Smooth muscle cell (in vitro differentiated cells): ENCODE results near the gene TRIO. TPM values are rescaled to one million over a fixed set of nuclear protein-coding genes. Genes with fewer than 3 reads are reported as not detected.
"Not testable (repeated sequence)": the region's sequence is repeated elsewhere in the genome, so short reads cannot be mapped to it uniquely, and the experiment has no call there.

Experiments used
- DNase-seq: peaks from one replicate; lab custom pipeline; 2025; ENCODE audit not compliant: unreplicated experiment; lab: John Stamatoyannopoulos, UW
- H2AFZ ChIP-seq: fragments of 200-600 bp; sonication (generic); 2 replicates; pipeline ENCODE4 v1.6.0; 2016; ENCODE audit warnings: antibody characterized with exemption, low read depth, mild to moderate bottlenecking
- H3F3A ChIP-seq: fragments of 200-600 bp; sonication (generic); 2 replicates; pipeline ENCODE4 v1.6.0; 2017; ENCODE audit warnings: antibody characterized with exemption, low read depth
- H3K27ac ChIP-seq: fragments of 200-600 bp; sonication (generic); 2 replicates; pipeline ENCODE4 v1.5.1; 2016; ENCODE audit warnings: low read depth, mild to moderate bottlenecking
- H3K27me3 ChIP-seq: fragments of 200-600 bp; sonication (generic); 2 replicates; pipeline ENCODE4 v1.6.1; 2016; ENCODE audit warnings: low read depth, mild to moderate bottlenecking
- H3K36me3 ChIP-seq: fragments of 200-600 bp; sonication (generic); 2 replicates; pipeline ENCODE4 v1.5.1; 2016; ENCODE audit warnings: low read depth
- H3K4me1 ChIP-seq: fragments of 200-600 bp; sonication (generic); 2 replicates; pipeline ENCODE4 v1.5.1; 2016; ENCODE audit warnings: low read depth
- H3K4me2 ChIP-seq: fragments of 200-600 bp; sonication (generic); 2 replicates; pipeline ENCODE4 v1.6.0; 2016; ENCODE audit warnings: mild to moderate bottlenecking
- H3K4me3 ChIP-seq: fragments of 200-600 bp; sonication (generic); 2 replicates; pipeline ENCODE4 v1.5.1; 2016; ENCODE audit warnings: mild to moderate bottlenecking
- H3K79me2 ChIP-seq: fragments of 200-600 bp; sonication (generic); 2 replicates; pipeline ENCODE4 v1.6.0; 2016; ENCODE audit warnings: low read depth, mild to moderate bottlenecking
- H3K9ac ChIP-seq: fragments of 200-600 bp; sonication (generic); 2 replicates; pipeline ENCODE4 v1.6.0; 2016; ENCODE audit warnings: low read depth
- H3K9me3 ChIP-seq: fragments of 200-600 bp; sonication (generic); replicated peaks from 2 replicates; pipeline ENCODE4 v1.5.1; 2016; ENCODE audit warnings: low read depth
- H4K20me1 ChIP-seq: fragments of 200-600 bp; sonication (generic); 2 replicates; pipeline ENCODE4 v1.6.0; 2016; ENCODE audit warnings: low read depth
- WGBS: methylation state at CpG from one replicate; pipeline ENCODE4 v1.1.7; 2016; ENCODE audit warnings: low lambda C conversion rate; 5-methylcytosine and 5-hydroxymethylcytosine counted together
- polyA plus RNA-seq: library from polyadenylated mRNA; unstranded; fragments of >200 nt; fragmentation: Nextera tagmentation; extraction: Ambion mirVana; gene quantifications from 2 replicates; pipeline ENCODE4 v1.2.1, GENCODE V29; 2016
- total RNA-seq: library from RNA; depleted of rRNA; stranded (reverse); fragments of >200 nt; gene quantifications from 2 replicates; pipeline ENCODE4 v1.2.3, GENCODE V29; 2014
- TF ChIP-seq, protein P1 (sequence below): fragments of 200-600 bp; sonication (generic); IDR thresholded peaks from 2 replicates; pipeline ENCODE4 v1.5.1; 2017; ENCODE audit warnings: borderline replicate concordance, mild to moderate bottlenecking, antibody characterized with exemption; ENCODE audit not compliant: insufficient read depth, poor library complexity, severe bottlenecking

The TRIO gene
- total and polyA plus RNA-seq, 2 experiments from 2014 or later = 10.2 to 118 TPM

DNA sequence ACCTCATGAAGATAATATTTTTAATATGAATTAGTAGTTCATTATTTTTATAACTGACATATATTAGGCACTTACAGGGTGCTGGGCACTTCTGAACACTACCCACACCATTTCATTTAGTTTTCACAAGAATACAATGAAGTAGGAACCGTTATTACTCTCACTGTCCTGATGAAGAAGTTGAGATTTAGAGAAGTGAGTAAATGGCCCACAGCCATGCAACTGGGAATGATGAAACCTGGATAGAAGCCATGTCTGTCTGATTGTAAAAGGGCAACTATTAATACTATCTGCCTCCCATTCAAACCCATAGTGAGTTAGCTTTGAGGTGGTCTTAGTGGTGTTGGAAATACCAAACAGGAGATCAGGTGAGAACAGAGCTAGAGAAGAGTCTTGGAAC is 408.9 kb downstream of the TRIO start:
- H3K4me3 ChIP-seq = no peak overlapping the region
- H2AFZ ChIP-seq = no peak overlapping the region

DNA sequence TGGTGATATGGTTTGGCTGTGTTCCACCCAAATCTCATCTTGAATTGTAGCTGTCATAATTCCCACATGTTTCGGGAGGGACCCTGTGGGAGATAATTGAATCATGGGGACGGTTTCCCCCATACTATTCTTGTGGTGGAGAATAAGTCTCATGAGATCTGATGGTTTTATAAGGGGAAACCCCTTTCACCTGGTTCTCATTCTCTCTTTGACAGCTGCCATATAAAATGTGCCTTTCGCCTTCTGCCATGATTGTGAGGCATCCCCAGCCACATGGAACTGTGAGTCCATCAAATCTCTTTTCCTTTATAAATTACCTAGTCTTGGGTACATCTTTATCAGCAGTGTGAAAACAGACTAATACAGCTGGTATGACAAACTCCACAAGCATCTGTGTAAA is 411.1 kb downstream of the TRIO start:
- WGBS = 91% methylated on average over 3 of the region's 3 CpGs
- H3K4me1 ChIP-seq, H4K20me1 ChIP-seq, H3K4me2 ChIP-seq, H3K36me3 ChIP-seq, DNase-seq, H2AFZ ChIP-seq, H3K27ac ChIP-seq, H3K9me3 ChIP-seq, H3K9ac ChIP-seq, H3F3A ChIP-seq, H3K79me2 ChIP-seq, H3K4me3 ChIP-seq, H3K27me3 ChIP-seq: not testable (repeated sequence)

More for the DNA sequence above, 408.9 kb downstream of the TRIO start:
- Histone ChIP-seq H3F3A (no peaks in the 10 kb centered on the region), H3K79me2 (no peaks in the 10 kb centered on the region), H3K27ac (no peak overlapping the region), H3K27me3 (no peaks in the 10 kb centered on the region), H3K9me3 (no peaks in the 10 kb centered on the region), H4K20me1 (no peaks in the 10 kb centered on the region), H3K36me3 (no peaks in the 10 kb centered on the region), H3K4me2 (no peak overlapping the region), H3K9ac (no peak overlapping the region), H3K4me1 (no peaks in the 10 kb centered on the region)
- WGBS = 67% methylated on average over 1 of the region's 1 CpG
- no peak for DNase-seq
- TF ChIP-seq, protein P1, sequence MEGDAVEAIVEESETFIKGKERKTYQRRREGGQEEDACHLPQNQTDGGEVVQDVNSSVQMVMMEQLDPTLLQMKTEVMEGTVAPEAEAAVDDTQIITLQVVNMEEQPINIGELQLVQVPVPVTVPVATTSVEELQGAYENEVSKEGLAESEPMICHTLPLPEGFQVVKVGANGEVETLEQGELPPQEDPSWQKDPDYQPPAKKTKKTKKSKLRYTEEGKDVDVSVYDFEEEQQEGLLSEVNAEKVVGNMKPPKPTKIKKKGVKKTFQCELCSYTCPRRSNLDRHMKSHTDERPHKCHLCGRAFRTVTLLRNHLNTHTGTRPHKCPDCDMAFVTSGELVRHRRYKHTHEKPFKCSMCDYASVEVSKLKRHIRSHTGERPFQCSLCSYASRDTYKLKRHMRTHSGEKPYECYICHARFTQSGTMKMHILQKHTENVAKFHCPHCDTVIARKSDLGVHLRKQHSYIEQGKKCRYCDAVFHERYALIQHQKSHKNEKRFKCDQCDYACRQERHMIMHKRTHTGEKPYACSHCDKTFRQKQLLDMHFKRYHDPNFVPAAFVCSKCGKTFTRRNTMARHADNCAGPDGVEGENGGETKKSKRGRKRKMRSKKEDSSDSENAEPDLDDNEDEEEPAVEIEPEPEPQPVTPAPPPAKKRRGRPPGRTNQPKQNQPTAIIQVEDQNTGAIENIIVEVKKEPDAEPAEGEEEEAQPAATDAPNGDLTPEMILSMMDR = no peak

DNA sequence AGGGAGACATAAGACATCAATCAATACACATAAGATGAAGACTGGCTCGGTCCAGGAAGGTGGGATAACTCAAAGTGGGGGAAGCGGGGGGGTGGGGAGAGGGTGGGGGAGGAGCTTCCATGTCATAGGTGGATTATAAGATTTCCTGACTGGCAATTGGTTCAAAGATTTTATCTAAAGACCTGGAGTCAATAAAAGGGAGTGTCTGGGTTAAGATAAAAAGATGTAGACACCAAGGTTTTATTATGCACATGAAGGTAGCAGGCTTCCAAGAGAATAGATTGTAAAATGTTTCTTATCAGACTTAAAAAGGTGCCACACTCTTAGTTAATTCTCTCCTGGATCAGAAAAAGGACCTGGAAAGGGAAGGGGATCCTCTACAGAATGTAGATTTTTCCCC is 412.9 kb downstream of the TRIO start:
- H4K20me1 ChIP-seq = no peaks in the 10 kb centered on the region
- no peak overlapping the region for H3K9ac ChIP-seq
- H3K27ac ChIP-seq = no peak overlapping the region
- 81% methylated on average over 2 of the region's 2 CpGs for WGBS
- H3K4me1 ChIP-seq = no peaks in the 10 kb centered on the region
- H3K79me2 ChIP-seq = no peaks in the 10 kb centered on the region
- no peak overlapping the region for H2AFZ ChIP-seq
- no peaks in the 10 kb centered on the region for H3K36me3 ChIP-seq
- H3K9me3 ChIP-seq = no peaks in the 10 kb centered on the region
- H3F3A ChIP-seq = no peaks in the 10 kb centered on the region
- TF ChIP-seq, protein P1 = no peak
- no peak overlapping the region for H3K4me3 ChIP-seq
- no peak overlapping the region for H3K4me2 ChIP-seq
- no peaks in the 10 kb centered on the region for H3K27me3 ChIP-seq
- DNase-seq = no peak

DNA sequence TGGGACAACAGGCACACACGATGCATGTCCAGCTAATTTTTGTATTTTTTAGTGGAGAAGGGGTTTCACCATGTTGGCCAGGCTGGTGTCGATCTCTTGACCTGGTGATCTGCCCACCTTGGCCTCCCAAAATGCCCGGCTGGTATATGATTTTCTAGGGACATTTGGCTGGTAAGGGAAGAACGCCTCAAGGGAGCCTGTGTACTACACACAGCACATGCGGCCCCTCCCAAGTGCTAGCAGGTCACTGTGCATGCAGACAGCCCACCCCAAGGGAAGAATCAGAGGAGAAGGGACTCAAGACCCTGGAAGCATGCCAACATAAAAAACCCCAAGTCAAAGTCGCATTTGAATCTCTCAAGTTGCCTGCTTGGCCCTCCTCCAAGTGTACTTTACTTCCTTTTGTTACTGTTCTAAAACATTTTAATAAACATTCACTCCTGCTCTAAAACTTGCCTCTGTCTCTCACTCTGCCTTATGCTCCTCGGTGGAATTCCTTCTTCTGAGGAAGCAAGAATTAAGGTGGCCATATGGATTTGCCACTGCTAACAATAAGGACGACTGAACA is 414.1 kb downstream of the TRIO start:
- no peaks in the 10 kb centered on the region for H3K27me3 ChIP-seq
- H2AFZ ChIP-seq = no peak overlapping the region
- no peaks in the 10 kb centered on the region for H3K4me1 ChIP-seq
- H4K20me1 ChIP-seq = no peaks in the 10 kb centered on the region
- no peaks in the 10 kb centered on the region for H3K9me3 ChIP-seq
- H3F3A ChIP-seq = no peaks in the 10 kb centered on the region
- H3K9ac ChIP-seq = no peak overlapping the region
- no peak for DNase-seq
- H3K79me2 ChIP-seq = no peaks in the 10 kb centered on the region
- WGBS = 87% methylated on average over 8 of the region's 8 CpGs
- no peak overlapping the region for H3K4me2 ChIP-seq
- no peaks in the 10 kb centered on the region for H3K36me3 ChIP-seq
- TF ChIP-seq, protein P1 = no peak
- H3K27ac ChIP-seq = no peak overlapping the region
- no peak overlapping the region for H3K4me3 ChIP-seq
